ENCODE results near the gene ENO2.
A peak's percentile ranks its signal among the peaks of the same experiment; 100 is the strongest.

The ENO2 gene

DNA sequence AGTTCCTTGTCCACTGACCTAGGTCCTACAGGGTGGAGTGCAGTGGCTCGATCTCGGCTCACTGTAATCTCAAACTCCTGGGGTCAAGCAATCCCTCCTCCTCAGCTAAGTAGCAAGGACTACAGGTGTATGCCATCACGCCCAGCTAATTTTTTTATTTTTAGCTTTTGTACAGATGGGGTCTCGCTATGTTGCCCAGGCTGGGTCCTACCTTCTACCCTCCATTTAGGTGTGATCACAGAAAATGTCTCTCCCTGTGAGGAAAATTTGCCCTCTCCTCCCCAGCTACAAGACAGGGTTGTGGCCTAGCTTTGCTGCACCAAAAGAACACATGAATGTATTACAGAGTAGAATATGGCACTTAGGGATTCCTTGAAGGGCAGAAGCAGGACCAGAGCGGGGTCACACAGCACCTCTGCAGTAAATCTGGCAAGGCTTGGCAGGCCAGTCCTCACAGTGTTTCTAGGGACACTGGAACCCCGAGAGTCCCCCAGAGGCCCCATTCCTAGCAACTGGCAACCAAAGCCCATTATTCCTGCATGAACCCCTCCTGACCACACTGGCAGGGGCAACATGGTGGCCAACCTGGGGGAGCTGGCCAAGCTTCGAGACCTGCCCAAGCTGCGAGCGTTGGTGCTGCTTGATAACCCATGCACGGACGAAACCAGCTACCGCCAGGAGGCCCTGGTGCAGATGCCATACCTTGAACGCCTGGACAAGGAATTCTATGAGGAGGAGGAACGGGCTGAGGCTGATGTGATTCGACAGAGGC lies 2.0 kb upstream of the ENO2 start:
- no peak for DNase-seq (ENCODE audit: low read depth in 2 of 2)

DNA sequence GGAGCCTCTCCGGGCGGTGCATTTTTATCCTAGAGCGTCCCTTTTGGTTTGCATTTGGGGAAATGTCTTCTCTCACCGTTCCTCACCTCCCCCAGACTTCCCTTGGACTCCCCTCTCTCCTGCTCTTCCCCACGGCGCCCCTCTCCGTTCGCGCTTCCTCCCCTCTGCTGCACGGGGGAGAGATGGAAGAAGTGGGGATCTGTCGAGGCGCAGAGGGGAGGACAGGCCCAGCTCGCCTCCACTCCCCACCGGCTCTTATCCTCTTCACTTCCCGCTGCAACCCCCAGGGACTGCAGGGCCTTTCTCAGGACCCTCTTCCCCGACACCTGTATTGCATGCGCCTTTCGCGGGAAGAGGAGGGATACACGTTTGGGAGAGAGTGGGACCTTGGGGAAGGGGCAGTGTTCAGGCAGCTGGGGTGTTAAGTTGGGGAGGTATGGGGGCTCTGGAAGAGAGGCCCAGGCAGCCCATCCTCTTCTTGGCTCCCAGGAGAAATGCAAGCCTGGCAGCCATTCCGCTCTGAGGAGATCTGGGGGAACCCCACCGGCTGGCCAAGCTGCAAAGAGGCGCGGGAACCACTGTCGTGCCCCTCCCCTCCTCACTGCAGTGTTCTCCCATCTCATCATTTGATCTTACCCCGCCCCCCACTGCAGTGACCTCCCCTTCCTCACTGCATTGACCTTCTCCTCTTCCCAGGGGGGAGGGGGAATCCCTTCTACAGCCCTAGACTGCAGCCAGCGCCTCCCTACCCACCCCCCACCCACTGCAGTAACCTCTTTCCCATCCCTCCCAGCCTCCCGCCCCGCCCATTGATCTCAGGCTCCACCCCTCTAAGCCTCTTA lies 788 bp downstream of the ENO2 start:
- DNase-seq (ENCODE audit: low read depth in 2 of 2): no peak

GRCh38 chr12:6915789-6916285 lies 1.5 kb downstream of the ENO2 start:
- no peak for DNase-seq (ENCODE audit: low read depth in 2 of 2)

GRCh38 chr12:6916426-6917200 lies 2.2 kb downstream of the ENO2 start:
- DNase-seq (ENCODE audit: low read depth in 2 of 2): no peak

- no peak for DNase-seq (ENCODE audit: low read depth in 2 of 2)
Measured at GRCh38 chr12:6917491-6918231, 3.3 kb downstream of the ENO2 start.

GRCh38 chr12:6919588-6919987 lies 5.2 kb downstream of the ENO2 start:
- no peak for DNase-seq (ENCODE audit: low read depth in 2 of 2)

DNA sequence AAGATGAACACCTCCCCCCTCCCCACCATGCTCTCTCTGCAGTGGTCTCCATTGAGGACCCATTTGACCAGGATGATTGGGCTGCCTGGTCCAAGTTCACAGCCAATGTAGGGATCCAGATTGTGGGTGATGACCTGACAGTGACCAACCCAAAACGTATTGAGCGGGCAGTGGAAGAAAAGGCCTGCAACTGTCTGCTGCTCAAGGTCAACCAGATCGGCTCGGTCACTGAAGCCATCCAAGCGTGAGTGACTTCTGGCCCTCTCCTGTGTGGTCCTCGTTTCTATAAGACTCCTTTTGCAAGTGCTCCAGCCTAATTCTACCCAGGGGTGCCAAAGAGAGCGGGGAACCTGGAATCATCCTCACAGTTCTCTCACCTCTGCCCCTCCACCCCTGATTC lies 7.2 kb downstream of the ENO2 start:
- DNase-seq (ENCODE audit: low read depth in 2 of 2): no peak

GRCh38 chr12:6921996-6922946 lies 7.9 kb downstream of the ENO2 start:
- no peak for DNase-seq (ENCODE audit: low read depth in 2 of 2)

GRCh38 chr12:6923003-6923732 lies 8.8 kb downstream of the ENO2 start:
- no peak for DNase-seq (ENCODE audit: low read depth in 2 of 2)

GRCh38 chr12:6923851-6924250 lies 9.5 kb downstream of the ENO2 start:
- no peak for DNase-seq (ENCODE audit: low read depth in 2 of 2)

GRCh38 chr12:6925239-6925539 lies 10.8 kb downstream of the ENO2 start:
- DNase-seq (ENCODE audit: low read depth in 2 of 2): no peak

DNA sequence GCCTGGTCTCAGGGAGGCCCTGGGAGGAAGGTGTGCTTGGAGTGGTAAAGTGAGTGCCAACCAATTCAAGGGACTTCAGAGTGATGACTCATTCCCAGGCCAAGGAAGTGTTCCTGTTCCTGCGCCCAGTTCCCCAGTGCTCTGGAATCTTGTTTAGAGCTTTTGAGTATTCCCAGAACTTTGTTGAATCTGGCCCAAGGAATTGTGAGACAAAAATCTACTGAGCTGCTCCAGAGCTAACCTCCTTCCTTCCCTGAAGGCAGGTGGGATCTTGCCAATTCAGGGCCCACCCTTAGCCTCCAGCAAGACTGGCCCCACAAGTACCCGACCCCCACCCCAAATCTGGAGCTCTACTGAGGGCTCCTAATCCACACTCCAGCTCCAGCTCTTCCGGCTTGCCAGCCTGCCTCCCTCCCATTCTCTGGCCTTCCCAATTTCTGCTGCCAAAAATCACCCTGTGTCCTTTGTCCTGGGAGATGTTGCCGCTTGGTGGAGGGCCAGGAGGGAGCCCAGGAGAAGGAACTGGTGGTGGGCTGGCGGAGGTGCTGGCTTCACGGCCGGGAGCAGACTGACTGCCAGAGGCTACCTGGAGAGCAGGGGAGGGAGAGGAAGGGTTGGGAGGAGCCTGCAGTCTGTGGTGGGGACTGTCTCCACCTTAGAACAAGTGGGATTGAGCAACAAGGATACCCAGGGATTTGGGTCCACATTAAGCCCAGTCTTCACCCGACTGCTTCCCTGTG lies 11.3 kb downstream of the ENO2 start:
- peak; percentile 73 to 77 for DNase-seq (ENCODE audit: low read depth in 2 of 2)

DNA sequence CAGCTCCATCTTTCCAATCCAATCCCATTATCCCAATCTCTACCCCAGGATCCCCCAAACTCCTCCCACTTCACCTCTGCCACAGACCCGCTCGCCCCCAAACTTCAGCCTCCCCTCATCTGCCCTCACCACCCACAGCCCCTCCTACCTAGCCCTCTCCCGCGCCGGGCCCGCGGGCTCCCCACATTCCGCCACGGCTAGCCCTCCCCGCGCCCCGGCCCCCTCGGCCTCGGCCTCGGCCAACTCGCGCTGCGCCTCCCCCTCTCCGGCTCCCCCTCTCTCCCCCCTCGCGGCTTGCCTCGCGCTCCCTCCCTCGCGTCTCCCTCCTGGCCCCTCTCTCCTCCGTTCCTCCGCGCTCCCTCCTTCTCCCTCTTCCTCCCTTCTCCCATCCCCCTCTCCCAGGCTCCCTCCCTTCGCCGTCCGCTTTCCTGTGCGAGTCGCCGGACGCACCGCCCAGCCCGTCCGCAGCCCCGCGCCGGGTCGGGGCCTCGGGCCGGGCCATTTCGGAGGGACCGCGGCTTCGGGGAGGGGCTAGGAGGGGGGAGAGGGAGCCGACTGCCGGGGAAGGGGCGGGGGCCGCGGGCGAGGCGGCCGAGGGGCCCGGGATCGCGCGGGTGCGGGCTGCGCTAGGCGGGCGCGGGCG lies 13.1 kb downstream of the ENO2 start, which contains the start of gene ATN1:
TSS of gene ATN1 (plus strand) at position 581 of the 643 bp plus-strand sequence. CDS start 6,043 bp downstream, outside the sequence.
- DNase-seq (ENCODE audit: low read depth in 2 of 2): peak; percentile 64 to 68

DNA sequence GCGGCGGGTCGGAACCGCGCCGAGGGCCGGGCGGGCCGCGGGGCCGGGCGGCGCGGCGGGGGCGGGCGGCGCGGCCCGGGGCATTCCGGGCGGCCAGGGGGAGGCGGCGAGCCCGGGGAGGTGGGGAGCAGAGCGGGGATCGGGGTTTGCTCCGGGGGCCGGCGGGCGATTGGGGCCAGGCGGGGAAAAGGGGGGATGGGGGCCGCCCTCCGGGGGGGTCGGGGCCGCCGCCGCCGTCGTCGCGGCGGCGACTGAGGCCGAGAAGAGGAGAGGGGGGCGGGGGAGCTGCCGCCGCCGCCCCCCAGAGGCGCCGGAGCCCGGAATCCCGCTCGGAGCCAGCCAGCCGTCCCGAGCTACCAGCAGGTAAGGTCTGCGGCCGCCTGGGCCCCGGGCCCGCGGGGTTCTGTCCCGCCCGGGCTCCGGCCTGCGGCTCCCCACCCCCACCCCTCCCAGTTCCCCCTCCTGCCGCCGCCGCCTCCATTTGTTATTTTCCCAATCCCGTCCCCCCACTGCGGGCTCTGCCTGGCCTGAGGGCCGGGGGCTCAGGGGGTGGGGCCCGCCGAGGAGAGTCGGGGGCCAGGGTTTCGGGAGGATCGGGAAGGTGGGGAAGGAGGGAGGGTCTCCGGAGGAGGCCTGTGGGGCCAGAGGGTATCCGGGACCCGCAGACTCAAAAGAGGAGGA lies 13.8 kb downstream of the ENO2 start:
- no peak for DNase-seq (ENCODE audit: low read depth in 2 of 2)

GRCh38 chr12:6928703-6929407 lies 14.5 kb downstream of the ENO2 start:
- DNase-seq (ENCODE audit: low read depth in 2 of 2): no peak

DNA sequence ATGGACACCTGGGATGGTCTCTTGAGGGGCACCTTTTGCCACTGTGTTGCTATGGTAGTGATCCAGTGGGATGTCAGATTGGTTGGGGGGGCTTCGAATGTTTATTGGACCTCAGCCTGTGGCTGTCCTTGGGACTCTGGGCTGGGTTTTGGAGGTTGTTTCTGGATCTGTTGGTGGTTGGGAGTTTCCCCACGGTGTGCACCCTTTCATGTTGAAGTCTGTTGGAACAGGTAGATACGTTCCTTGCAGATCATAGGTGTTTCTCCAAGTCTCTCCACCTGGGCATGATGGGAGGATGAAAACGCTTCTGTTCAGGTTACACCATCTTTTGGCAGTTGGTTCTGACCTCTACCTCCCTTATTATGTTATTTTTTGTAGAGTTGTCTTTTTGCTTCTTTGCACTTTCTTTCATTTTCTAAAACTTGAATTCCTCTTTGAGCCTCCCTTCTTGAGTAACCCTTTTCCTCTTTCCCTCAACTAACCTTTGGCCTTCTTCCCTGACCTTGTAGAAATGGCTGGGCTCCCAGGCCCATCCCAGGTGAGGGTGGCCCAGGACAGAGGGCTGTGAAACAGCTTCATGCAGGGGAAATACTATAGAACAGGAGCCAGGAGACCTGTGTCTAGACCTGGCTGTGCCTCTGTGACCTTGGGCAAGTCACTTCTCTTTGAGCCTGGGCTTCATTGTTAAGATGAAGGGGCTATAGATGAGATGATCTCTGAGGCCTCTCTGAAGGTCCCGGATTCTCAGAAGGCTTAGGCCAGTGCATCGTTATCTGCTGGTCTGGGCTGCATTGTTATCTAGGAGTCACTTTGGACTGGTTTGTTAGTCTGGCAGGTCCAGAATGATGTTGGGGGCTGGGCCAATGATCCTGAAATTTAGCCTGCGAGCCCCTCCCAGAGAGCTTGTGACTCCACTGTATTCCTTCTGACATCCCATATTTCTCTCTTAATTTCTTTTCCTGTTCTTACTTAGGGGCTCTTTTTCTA lies 15.4 kb downstream of the ENO2 start:
- DNase-seq (ENCODE audit: low read depth in 2 of 2): no peak
